D721Med (cell line): ENCODE results near the gene ENOX1.

Source experiments
- DNase-seq: peaks from one replicate; pipeline ENCODE4 v3.0.0; 2011; ENCODE audit warnings: low spot score; ENCODE audit not compliant: insufficient read length
- FAIRE-seq: peaks from 2 replicates; lab custom pipeline; 2011; peaks lifted over from hg19 to GRCh38; lab: Jason Lieb, UNC
- TF ChIP-seq, protein P1 (sequence below): IDR thresholded peaks from 2 replicates; pipeline ENCODE4 v1.5.1; 2012; ENCODE audit warnings: mild to moderate bottlenecking, control low read depth; ENCODE audit not compliant: insufficient read depth; ENCODE audit errors: missing control alignments

The ENOX1 gene

DNA sequence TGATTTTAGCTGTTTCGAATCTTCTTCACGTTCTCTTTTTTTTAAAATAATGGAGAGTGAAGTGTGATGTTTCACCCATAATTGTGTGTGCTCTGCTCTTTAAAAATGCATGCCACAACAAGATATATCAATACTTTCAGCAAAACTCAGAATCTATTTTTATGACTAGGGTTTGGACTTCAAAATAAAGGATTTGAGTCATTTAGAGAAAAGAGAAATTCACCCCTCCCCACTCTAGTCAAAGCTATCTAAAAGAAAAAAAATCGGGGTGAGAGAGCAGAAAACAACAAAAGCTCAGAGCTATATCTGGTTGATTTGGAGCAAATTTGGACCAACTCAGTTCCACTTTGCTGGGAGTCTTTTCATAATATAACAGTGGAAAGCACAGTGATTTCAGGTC is 518.9 kb downstream of the ENOX1 start:
- TF ChIP-seq, protein P1, sequence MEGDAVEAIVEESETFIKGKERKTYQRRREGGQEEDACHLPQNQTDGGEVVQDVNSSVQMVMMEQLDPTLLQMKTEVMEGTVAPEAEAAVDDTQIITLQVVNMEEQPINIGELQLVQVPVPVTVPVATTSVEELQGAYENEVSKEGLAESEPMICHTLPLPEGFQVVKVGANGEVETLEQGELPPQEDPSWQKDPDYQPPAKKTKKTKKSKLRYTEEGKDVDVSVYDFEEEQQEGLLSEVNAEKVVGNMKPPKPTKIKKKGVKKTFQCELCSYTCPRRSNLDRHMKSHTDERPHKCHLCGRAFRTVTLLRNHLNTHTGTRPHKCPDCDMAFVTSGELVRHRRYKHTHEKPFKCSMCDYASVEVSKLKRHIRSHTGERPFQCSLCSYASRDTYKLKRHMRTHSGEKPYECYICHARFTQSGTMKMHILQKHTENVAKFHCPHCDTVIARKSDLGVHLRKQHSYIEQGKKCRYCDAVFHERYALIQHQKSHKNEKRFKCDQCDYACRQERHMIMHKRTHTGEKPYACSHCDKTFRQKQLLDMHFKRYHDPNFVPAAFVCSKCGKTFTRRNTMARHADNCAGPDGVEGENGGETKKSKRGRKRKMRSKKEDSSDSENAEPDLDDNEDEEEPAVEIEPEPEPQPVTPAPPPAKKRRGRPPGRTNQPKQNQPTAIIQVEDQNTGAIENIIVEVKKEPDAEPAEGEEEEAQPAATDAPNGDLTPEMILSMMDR = no peak
- DNase-seq = no peak
- no peak for FAIRE-seq

DNA sequence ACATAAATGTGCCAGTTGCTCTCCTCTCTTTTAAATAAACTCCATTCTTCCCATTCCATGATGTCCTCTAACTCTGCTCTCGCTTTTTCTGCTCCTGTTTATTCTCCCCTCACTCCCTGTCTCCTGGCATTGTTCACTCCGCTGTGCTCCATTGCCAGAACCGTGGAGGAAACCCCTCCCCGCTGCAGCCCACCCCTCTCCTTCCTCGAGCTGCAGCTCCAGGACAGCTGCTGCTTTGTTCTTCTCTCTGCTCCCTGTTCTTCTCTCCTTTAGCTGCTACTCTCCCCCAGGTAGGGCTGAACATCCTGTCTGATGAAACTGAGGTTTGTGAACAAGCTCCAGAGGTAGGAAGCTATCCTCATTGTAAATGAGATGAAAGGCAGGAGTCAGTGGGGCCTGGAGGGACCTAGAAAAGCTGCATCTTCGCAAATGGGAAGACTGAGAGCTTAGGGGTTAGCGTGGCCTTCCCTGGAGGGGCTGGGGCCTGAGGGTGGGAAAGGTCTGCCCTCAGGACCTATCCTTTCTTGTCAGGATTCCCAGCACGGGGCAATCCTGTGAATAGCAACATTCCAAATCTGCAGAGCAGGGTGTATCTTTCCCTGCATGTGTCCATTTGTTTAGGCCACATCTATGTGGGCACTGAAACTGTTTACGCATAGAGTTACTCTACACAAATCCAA is 519.7 kb downstream of the ENOX1 start:
- DNase-seq (no peak), FAIRE-seq (no peak)
- TF ChIP-seq, protein P1 = no peak

DNA sequence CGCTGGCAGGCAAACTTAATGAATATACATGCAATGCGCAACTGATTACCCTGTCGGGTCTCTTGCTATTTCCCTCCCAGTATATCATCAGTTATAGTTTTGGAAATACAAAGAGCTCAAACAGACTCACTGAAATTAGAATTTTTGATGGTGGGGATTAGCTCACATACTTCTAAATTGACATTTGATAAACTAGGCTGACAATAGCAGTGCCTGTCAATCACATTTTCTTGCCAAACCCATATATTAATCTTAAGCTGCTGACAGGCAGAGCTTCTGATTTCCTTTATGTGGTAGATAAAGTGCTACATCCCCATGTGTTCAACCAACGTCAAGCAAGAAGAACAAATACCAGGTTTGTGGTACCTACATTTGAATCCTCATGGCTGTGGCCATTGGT is 521.7 kb downstream of the ENOX1 start:
- DNase-seq (no peak), FAIRE-seq (no peak)
- TF ChIP-seq, protein P1 = no peak

DNA sequence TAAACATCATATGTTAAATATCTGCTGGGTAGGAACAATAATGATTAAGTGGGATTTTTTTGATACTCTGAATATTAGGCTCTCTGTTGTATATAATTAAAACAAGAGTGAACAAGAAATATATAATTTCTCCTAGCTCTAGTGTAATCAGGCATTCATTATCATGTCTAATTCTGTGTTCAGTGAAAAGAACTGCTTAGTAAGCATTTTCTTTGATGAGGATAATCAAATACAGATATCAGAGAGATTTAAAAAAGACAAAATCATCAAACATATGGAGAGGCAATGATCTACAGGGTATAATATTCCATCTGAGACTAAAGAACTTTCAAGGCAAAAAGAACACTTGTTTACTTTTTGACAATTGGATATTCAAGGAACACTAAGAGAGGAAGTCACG is 522.3 kb downstream of the ENOX1 start:
- no peak for DNase-seq
- TF ChIP-seq, protein P1 = no peak
- FAIRE-seq = no peak

DNA sequence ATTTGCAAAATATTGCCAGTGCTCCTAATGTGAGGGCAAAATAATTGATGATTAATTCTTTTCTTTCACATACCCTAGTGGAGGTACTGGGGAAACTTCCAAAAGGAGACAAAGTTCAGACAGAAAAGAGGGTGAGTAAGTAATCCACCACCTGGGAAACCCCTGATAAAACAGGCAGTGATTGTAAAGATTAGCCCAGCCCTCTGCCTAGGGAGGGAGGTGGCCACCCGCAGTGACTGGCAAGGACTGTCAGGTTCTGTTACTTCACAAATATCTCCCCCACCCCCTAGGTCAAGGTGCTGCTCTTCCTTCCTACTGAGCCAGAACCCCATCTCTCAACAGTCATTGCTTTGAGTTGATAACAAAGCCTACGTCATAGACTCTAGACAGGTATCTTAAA is 523.7 kb downstream of the ENOX1 start:
- DNase-seq (no peak), FAIRE-seq (no peak)
- TF ChIP-seq, protein P1 = no peak

DNA sequence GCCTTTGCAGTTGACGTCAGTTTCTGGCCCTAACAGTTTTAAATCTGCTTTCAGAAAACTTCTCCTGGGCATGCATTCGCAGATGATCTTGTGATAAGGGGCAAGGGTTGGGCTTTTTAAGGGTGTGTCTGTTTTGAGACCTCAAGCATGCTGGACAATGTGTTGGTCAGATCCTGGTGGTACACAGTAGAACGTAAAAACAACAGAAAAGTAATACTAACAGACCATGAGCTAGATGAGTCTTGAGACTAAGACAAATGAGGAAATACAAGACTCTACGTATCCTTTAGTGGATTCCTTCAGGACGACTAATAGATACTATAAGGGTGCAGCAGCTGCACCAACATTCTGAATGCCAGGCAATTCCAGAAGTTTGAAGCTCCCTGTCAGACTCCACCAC is 525.8 kb downstream of the ENOX1 start:
- FAIRE-seq (no peak), DNase-seq (no peak)
- TF ChIP-seq, protein P1 = no peak

DNA sequence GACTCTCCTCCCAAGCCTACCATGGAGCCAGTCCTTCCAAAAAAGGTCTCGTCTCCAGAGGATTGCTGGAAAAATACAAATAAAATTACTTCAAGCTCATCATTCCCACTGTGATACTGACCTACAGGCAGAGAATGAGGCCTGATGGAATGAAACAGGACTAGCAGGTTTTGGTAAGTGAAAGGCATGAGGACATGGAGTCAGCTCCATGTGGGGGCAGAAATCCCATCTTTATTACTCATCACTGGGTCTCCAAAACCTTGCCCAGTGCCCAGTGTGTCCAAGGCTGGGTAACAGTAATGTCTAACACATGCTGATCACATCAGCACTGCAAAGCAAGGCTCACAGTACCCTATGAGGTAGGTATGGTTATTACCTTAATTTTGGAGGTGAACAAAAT is 528.0 kb downstream of the ENOX1 start:
- DNase-seq (no peak), FAIRE-seq (no peak)
- TF ChIP-seq, protein P1 = no peak
